H9 (cell line): Measurements from ENCODE around the gene HAUS8. TPM values are rescaled to one million over a fixed set of nuclear protein-coding genes. Genes with fewer than 3 reads are reported as not detected.

Experiments
- DNase-seq: peaks from one replicate; pipeline ENCODE4 v3.0.0-alpha.2; 2017
- H2AFZ ChIP-seq: one replicate; pipeline ENCODE4 v1.6.1; 2013; ENCODE audit warnings: mild to moderate bottlenecking, low read length, control low read depth, moderate library complexity
- H2AK5ac ChIP-seq: 2 replicates; pipeline ENCODE4 v1.6.1; 2013; ENCODE audit warnings: low read length, control low read depth, mixed read lengths; ENCODE audit not compliant: insufficient read length
- H2BK120ac ChIP-seq: one replicate; pipeline ENCODE4 v1.6.1; 2013; ENCODE audit warnings: low read depth, mild to moderate bottlenecking, low read length, control low read depth, inconsistent platforms; ENCODE audit not compliant: poor library complexity, severe bottlenecking
- H2BK12ac ChIP-seq: 2 replicates; pipeline ENCODE4 v1.6.1; 2013; ENCODE audit warnings: low read length, control low read depth, mixed read lengths, low read depth; ENCODE audit not compliant: insufficient read length
- H2BK15ac ChIP-seq: 2 replicates; pipeline ENCODE4 v1.6.1; 2013; ENCODE audit warnings: low read depth, low read length, control low read depth
- H2BK20ac ChIP-seq: one replicate; pipeline ENCODE4 v1.6.1; 2013; ENCODE audit warnings: low read depth, mild to moderate bottlenecking, low read length, control low read depth, inconsistent platforms; ENCODE audit not compliant: poor library complexity, severe bottlenecking
- H2BK5ac ChIP-seq: 2 replicates; pipeline ENCODE4 v1.6.1; 2013; ENCODE audit warnings: low read length, control low read depth, mixed read lengths; ENCODE audit not compliant: insufficient read length
- H3K14ac ChIP-seq: 2 replicates; pipeline ENCODE4 v1.6.1; 2013; ENCODE audit warnings: low read length, control low read depth; ENCODE audit not compliant: insufficient read depth
- H3K18ac ChIP-seq: 2 replicates; pipeline ENCODE4 v1.6.1; 2013; ENCODE audit warnings: low read depth, mild to moderate bottlenecking, mixed read lengths, low read length, control low read depth; ENCODE audit not compliant: insufficient read length
- H3K23ac ChIP-seq: 2 replicates; pipeline ENCODE4 v1.6.1; 2013; ENCODE audit warnings: low read length, control low read depth, mixed read lengths, low read depth; ENCODE audit not compliant: insufficient read length
- H3K23me2 ChIP-seq: 2 replicates; pipeline ENCODE4 v1.6.1; 2013; ENCODE audit warnings: low read depth, mild to moderate bottlenecking, mixed read lengths, low read length, control low read depth; ENCODE audit not compliant: insufficient read length, poor library complexity, severe bottlenecking
- H3K27ac ChIP-seq: 2 replicates; pipeline ENCODE4 v1.5.1; 2013; ENCODE audit warnings: low read length, control low read depth, mixed read lengths, low read depth; ENCODE audit not compliant: insufficient read length
- H3K27me3 ChIP-seq: 2 replicates; pipeline ENCODE4 v1.6.1; 2013; ENCODE audit warnings: low read length, control low read depth, inconsistent platforms; ENCODE audit not compliant: insufficient read depth
- H3K4ac ChIP-seq: 2 replicates; pipeline ENCODE4 v1.6.1; 2013; ENCODE audit warnings: low read depth, mild to moderate bottlenecking, control low read depth, inconsistent platforms, low read length, moderate library complexity
- H3K4me1 ChIP-seq: 2 replicates; pipeline ENCODE4 v1.6.1; 2013; ENCODE audit warnings: low read length, control low read depth, inconsistent platforms; ENCODE audit not compliant: insufficient read depth
- H3K4me2 ChIP-seq: 2 replicates; pipeline ENCODE4 v1.6.1; 2013; ENCODE audit warnings: low read length, control low read depth, mixed read lengths; ENCODE audit not compliant: insufficient read length, insufficient read depth
- H3K56ac ChIP-seq: 2 replicates; pipeline ENCODE4 v1.6.1; 2013; ENCODE audit warnings: low read depth, mild to moderate bottlenecking, mixed read lengths, low read length, control low read depth; ENCODE audit not compliant: insufficient read length
- H3K79me1 ChIP-seq: 2 replicates; pipeline ENCODE4 v1.6.1; 2013; ENCODE audit warnings: low read depth, mild to moderate bottlenecking, moderate library complexity, low read length, control low read depth, inconsistent platforms; ENCODE audit not compliant: insufficient read depth, poor library complexity, severe bottlenecking
- H3K79me2 ChIP-seq: 2 replicates; pipeline ENCODE4 v1.6.1; 2013; ENCODE audit warnings: low read length, control low read depth, inconsistent platforms; ENCODE audit not compliant: insufficient read depth
- H3K9ac ChIP-seq: 2 replicates; pipeline ENCODE4 v1.6.1; 2013; ENCODE audit warnings: low read length, control low read depth, mixed read lengths; ENCODE audit not compliant: insufficient read length; ENCODE audit errors: extremely low read depth
- H3K9me3 ChIP-seq: one replicate; pipeline ENCODE4 v1.6.1; 2013; ENCODE audit warnings: low read depth, low read length, inconsistent platforms; ENCODE audit not compliant: control insufficient read depth
- H3T11ph ChIP-seq: one replicate; pipeline ENCODE4 v1.6.1; 2013; ENCODE audit warnings: mild to moderate bottlenecking, low read length, control low read depth, inconsistent platforms
- H4K20me1 ChIP-seq: one replicate; pipeline ENCODE4 v1.6.1; 2013; ENCODE audit not compliant: control insufficient read depth, insufficient read length, insufficient read depth
- H4K5ac ChIP-seq: 2 replicates; pipeline ENCODE4 v1.6.1; 2013; ENCODE audit warnings: low read depth, mild to moderate bottlenecking, mixed read lengths, low read length, control low read depth; ENCODE audit not compliant: insufficient read length
- H4K8ac ChIP-seq: replicated peaks from 2 replicates; pipeline ENCODE4 v1.6.1; 2013; ENCODE audit warnings: low read length, control low read depth, mixed read lengths, low read depth; ENCODE audit not compliant: insufficient read length
- H4K91ac ChIP-seq: 2 replicates; pipeline ENCODE4 v1.6.1; 2013; ENCODE audit warnings: low read depth, mild to moderate bottlenecking, moderate library complexity, mixed read lengths, low read length, control low read depth; ENCODE audit not compliant: insufficient read length
- H3K27ac Mint-ChIP-seq, 3 experiments: 2 replicates in 2 of 3; 3 replicates in 1 of 3; pipeline ENCODE4 v1.8.0; 2020 to 2021; ENCODE audit warnings: mixed read lengths in 3 of 3, mild to moderate bottlenecking in 1 of 3, moderate library complexity in 1 of 3
- H3K27me3 Mint-ChIP-seq: 2 replicates; pipeline ENCODE4 v1.8.0; 2021; ENCODE audit warnings: low read depth, mild to moderate bottlenecking, moderate library complexity, mixed read lengths
- H3K36me3 Mint-ChIP-seq, 3 experiments: 2 replicates in 2 of 3; 3 replicates in 1 of 3; pipeline ENCODE4 v1.8.0; 2020 to 2021; ENCODE audit warnings: low read depth in 3 of 3, mixed read lengths in 3 of 3; ENCODE audit not compliant: insufficient read depth in 1 of 3
- H3K4me1 Mint-ChIP-seq, 2 experiments: 2 replicates each; pipeline ENCODE4 v1.8.0; 2020; ENCODE audit warnings: mixed read lengths in 2 of 2
- H3K4me3 Mint-ChIP-seq, 2 experiments: 2 replicates in 1 of 2; 3 replicates in 1 of 2; pipeline ENCODE4 v1.8.0; 2020 to 2021; ENCODE audit warnings: mild to moderate bottlenecking in 2 of 2, mixed read lengths in 2 of 2, moderate library complexity in 1 of 2
- H3K9me3 Mint-ChIP-seq, 2 experiments: 2 replicates in 1 of 2; 3 replicates in 1 of 2; pipeline ENCODE4 v1.8.0; 2020; ENCODE audit warnings: mild to moderate bottlenecking in 2 of 2, mixed read lengths in 2 of 2, moderate library complexity in 1 of 2
- WGBS: extraction: QIAGEN DNeasy Blood & Tissue Kit; methylation state at CpG from one replicate; pipeline ENCODE4 v1.1.7; 2013; ENCODE audit warnings: missing lambda C conversion rate, low lambda C conversion rate, mixed read lengths; ENCODE audit not compliant: insufficient read length; ENCODE audit errors: extremely low coverage; 5-methylcytosine and 5-hydroxymethylcytosine counted together
- total RNA-seq: library from RNA; stranded (reverse); gene quantifications from 2 replicates; pipeline ENCODE4 v1.2.1, GENCODE V29; 2021
- TF ChIP-seq, protein P1 (sequence below): fragments of 200-600 bp; sonication (generic); conservative IDR thresholded peaks from 3 replicates; pipeline ENCODE4 v1.8.0; 2021; ENCODE audit warnings: antibody characterized with exemption, mild to moderate bottlenecking

The HAUS8 gene
- total RNA-seq, 1 experiment from 2014 or later: 27.8 TPM

DNA sequence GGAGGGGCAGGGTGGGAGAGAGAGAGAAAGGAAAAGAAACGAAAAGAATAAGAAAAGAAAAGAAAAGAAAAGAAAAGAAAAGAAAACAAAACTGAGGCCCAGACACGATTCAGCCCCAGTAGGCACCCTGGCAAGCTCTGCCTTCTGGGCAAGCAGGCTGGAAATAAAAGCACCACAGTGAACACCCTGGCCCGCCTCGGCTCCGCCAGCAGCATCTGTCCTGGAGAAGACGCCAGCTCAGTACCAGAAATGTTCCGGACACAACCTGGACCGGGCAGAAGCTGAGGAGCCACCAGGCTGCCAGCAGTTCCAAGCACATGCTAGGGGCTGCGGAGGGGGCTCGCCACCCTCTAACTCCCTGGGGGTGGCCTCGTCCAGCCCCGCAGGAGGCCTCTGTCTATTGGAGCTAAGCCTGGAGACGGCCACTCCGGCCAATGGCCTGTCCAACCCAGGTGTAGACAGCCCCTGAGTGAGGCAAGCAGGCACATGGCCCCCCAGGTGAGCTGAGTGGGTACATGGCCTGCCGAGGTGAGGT is 37.2 kb downstream of the HAUS8 start:
- Mint-ChIP-seq H3K27me3 (peaks cover 3% of the 10 kb centered on the region), H3K27ac (no peak overlapping the region), H3K9me3 (no peaks in the 10 kb centered on the region), H3K4me3 (no peak overlapping the region), H3K4me1 (peaks cover 2 to 7% of the 10 kb centered on the region in 2 experiments; a peak in 2 of 4 replicates), H3K36me3 (no peaks in the 10 kb centered on the region)
- Histone ChIP-seq H3K9me3 (no peaks in the 10 kb centered on the region), H3K4ac (no peak overlapping the region), H2BK5ac (no peak overlapping the region), H2BK20ac (no peak overlapping the region), H3K27ac (no peak overlapping the region), H4K8ac (no peak overlapping the region), H3K79me2 (no peaks in the 10 kb centered on the region), H3K4me2 (no peak overlapping the region), H2BK15ac (no peak overlapping the region), H4K91ac (no peak overlapping the region), H3K27me3 (no peaks in the 10 kb centered on the region), H2AK5ac (no peak overlapping the region), H3K56ac (no peak overlapping the region), H2BK120ac (no peak overlapping the region), H3K18ac (no peak overlapping the region), H2AFZ (no peak overlapping the region), H4K5ac (no peak overlapping the region), H3T11ph (no peak overlapping the region), H3K14ac (no peak overlapping the region), H3K23ac (no peak overlapping the region), H3K9ac (no peak overlapping the region), H3K23me2 (no peaks in the 10 kb centered on the region), H2BK12ac (no peak overlapping the region), H3K4me1 (no peaks in the 10 kb centered on the region), H4K20me1 (no peaks in the 10 kb centered on the region), H3K79me1 (no peaks in the 10 kb centered on the region)
- TF ChIP-seq, protein P1, sequence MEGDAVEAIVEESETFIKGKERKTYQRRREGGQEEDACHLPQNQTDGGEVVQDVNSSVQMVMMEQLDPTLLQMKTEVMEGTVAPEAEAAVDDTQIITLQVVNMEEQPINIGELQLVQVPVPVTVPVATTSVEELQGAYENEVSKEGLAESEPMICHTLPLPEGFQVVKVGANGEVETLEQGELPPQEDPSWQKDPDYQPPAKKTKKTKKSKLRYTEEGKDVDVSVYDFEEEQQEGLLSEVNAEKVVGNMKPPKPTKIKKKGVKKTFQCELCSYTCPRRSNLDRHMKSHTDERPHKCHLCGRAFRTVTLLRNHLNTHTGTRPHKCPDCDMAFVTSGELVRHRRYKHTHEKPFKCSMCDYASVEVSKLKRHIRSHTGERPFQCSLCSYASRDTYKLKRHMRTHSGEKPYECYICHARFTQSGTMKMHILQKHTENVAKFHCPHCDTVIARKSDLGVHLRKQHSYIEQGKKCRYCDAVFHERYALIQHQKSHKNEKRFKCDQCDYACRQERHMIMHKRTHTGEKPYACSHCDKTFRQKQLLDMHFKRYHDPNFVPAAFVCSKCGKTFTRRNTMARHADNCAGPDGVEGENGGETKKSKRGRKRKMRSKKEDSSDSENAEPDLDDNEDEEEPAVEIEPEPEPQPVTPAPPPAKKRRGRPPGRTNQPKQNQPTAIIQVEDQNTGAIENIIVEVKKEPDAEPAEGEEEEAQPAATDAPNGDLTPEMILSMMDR: no peak
- DNase-seq: no peak
- 100% methylated on average over 1 of the region's 15 CpGs for WGBS
